OCI-LY3 (cell line): ENCODE results near the gene MYCBP2.

Source experiments
- EZH2phosphoT487 ChIP-seq: fragments of 200-600 bp; shearing (Covaris generic); IDR thresholded peaks from 2 replicates; pipeline ENCODE4 v1.6.1; 2018; ENCODE audit warnings: antibody characterized with exemption, mixed run types, low read depth
- TF ChIP-seq, protein P1 (sequence below): fragments of 200-600, 300-600 bp; sonication (generic); IDR thresholded peaks from 2 replicates; pipeline ENCODE4 v1.5.1; 2014; ENCODE audit warnings: antibody characterized with exemption, low read length, low read depth

- TF ChIP-seq, protein P1, sequence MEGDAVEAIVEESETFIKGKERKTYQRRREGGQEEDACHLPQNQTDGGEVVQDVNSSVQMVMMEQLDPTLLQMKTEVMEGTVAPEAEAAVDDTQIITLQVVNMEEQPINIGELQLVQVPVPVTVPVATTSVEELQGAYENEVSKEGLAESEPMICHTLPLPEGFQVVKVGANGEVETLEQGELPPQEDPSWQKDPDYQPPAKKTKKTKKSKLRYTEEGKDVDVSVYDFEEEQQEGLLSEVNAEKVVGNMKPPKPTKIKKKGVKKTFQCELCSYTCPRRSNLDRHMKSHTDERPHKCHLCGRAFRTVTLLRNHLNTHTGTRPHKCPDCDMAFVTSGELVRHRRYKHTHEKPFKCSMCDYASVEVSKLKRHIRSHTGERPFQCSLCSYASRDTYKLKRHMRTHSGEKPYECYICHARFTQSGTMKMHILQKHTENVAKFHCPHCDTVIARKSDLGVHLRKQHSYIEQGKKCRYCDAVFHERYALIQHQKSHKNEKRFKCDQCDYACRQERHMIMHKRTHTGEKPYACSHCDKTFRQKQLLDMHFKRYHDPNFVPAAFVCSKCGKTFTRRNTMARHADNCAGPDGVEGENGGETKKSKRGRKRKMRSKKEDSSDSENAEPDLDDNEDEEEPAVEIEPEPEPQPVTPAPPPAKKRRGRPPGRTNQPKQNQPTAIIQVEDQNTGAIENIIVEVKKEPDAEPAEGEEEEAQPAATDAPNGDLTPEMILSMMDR, result no peak
- no peak for TF ChIP-seq EZH2phosphoT487
These were observed 295.1 kb downstream of the MYCBP2 start for GRCh38 chr13:77031656-77032243.
